Pancreas (tissue), 10 donors: ENCODE data around the gene TIPARP. TPM values are rescaled to one million over a fixed set of nuclear protein-coding genes. Genes with fewer than 3 reads are reported as not detected.
"Not testable (repeated sequence)": the region's sequence is repeated elsewhere in the genome, so short reads cannot be mapped to it uniquely, and the experiment has no call there.

Experiments
- ATAC-seq, 4 donors: fragments of 200-7000 bp; cut with Tn5 transposase; one replicate each; pipeline versions ENCODE4 v1.8.0 to v1.9.1; 2020; ENCODE audit warnings: mild to moderate bottlenecking in 4 of 4, moderate library complexity in 4 of 4
- DNase-seq, 6 donors: peaks; one replicate each; pipeline ENCODE4 v3.0.0-alpha.2; 2020
- FAIRE-seq: peaks from 2 replicates; lab custom pipeline; 2012; peaks lifted over from hg19 to GRCh38; lab: Jason Lieb, UNC
- H3K27ac ChIP-seq, 4 donors: fragments of 200-600 bp; sonication (generic); 1 replicate in 3 of 4; 2 replicates in 1 of 4; pipeline versions ENCODE4 v1.5.0 to v1.8.0; 2020
- H3K27me3 ChIP-seq, 4 donors: fragments of 200-600 bp; one replicate each; pipeline ENCODE4 v1.8.0; 2021
- H3K36me3 ChIP-seq, 3 donors: fragments of 200-600 bp; sonication (generic) in 1 of 3; one replicate each; pipeline versions ENCODE4 v1.5.0 to v1.8.0; 2020 to 2021
- H3K4me1 ChIP-seq, 3 donors: fragments of 200-600 bp; one replicate each; pipeline ENCODE4 v1.8.0; 2021
- H3K4me3 ChIP-seq, 4 donors: fragments of 200-600 bp; sonication (generic) in 2 of 4; one replicate each; pipeline versions ENCODE4 v1.5.0 to v1.8.0; 2020 to 2021
- H3K9me3 ChIP-seq, 4 donors: fragments of 200-600 bp; one replicate each; pipeline ENCODE4 v1.8.0; 2021
- CTCF ChIP-seq, 4 donors: fragments of 200-600 bp; sonication (generic) in 3 of 4; IDR thresholded peaks; one replicate each; pipeline versions ENCODE4 v1.5.0 to v1.8.0; 2021; ENCODE audit warnings: antibody characterized with exemption in 4 of 4
- WGBS, 2 donors: extraction: QIAGEN DNeasy Blood & Tissue Kit; methylation state at CpG; one replicate each; pipeline ENCODE4 v1.1.7; 2013; 5-methylcytosine and 5-hydroxymethylcytosine counted together
- intact Hi-C, 3 donors: fragments of 100-400 bp; cut with DNase I; formaldehyde crosslinking; loops; one replicate each; pipeline versions ENCODE4 v1.11.1 to v1.14.2; 2022
- polyA plus RNA-seq, 2 donors: library from polyadenylated mRNA; stranded (reverse); fragments of 200-250 nt; gene quantifications; one replicate each; pipeline ENCODE4 v1.2.3, GENCODE V29; 2013
- total RNA-seq, 6 donors: library from RNA; stranded (reverse); fragmentation: NEBNext Ultra II Directional in 4 of 6; extraction: Animal tissue kit (Norgen Biotek cat#: 25700) in 4 of 6; gene quantifications; one replicate each; pipeline versions ENCODE4 v1.2.1 to v1.2.4, GENCODE V29; 2021 to 2023
- donor health status: healthy with polysubstance abuse.
- donor health status: DM: no; HTN: no; CAD: no; lungs with moderate emphysema.
- donor health status: DM: no; HTN: no; CAD: no.
- donor health status: control.
- donor health status: control.
- donor health status: Bipolar disorder and iron deficiency.
- donor health status: DM: yes; HTN: yes; CAD: no.
- donor health status: DM: no; HTN: no; CAD: no.
- donor health status: DM: no; HTN: no; CAD: no.
- donor health status: DM: yes; HTN: yes; CAD: no.

Gene TIPARP
- total and polyA plus RNA-seq, 8 donors: 6.0 to 15.0 (median 10.1) TPM

- Histone ChIP-seq H3K4me1 (peaks cover 0 to 14% (median 3%) of the 10 kb centered on the region in 3 donors), H3K36me3 (peaks cover 3 to 22% (median 14%) of the 10 kb centered on the region in 3 donors), H3K27ac (peak overlapping the region in 2 of 4 donors; percentile 24 to 51), H3K4me3 (no peak overlapping the region), H3K27me3 (no peaks in the 10 kb centered on the region), H3K9me3 (no peaks in the 10 kb centered on the region)
- TF ChIP-seq CTCF (IDR thresholded peaks at IDR 0.05): no peak
- WGBS, 2 donors: 50 to 58% methylated on average over 3 of the region's 3 CpGs
- intact Hi-C loops: no loop called here
- ATAC-seq (peak; percentile 57 to 72 (median 60)), DNase-seq (peak in 3 of 6 donors; percentile 14 to 24 (median 23)), FAIRE-seq (no peak)
Observed at GRCh38 chr3:156705761-156706616, 31.6 kb downstream of the TIPARP start.

- ATAC-seq (no peak), DNase-seq (no peak), FAIRE-seq (no peak)
- TF ChIP-seq CTCF (IDR thresholded peaks at IDR 0.05): no peak
- Histone ChIP-seq H3K27me3 (no peaks in the 10 kb centered on the region), H3K36me3 (peaks cover 3 to 22% (median 14%) of the 10 kb centered on the region in 3 donors), H3K4me1 (peaks cover 0 to 17% (median 5%) of the 10 kb centered on the region in 3 donors), H3K4me3 (no peak overlapping the region), H3K9me3 (no peaks in the 10 kb centered on the region), H3K27ac (no peak overlapping the region)
- intact Hi-C loops: no loop called here
- WGBS, 2 donors: 97% methylated on average over 7 of the region's 7 CpGs
Observed at GRCh38 chr3:156707588-156707987, 33.2 kb downstream of the TIPARP start.

GRCh38 chr3:156710429-156710828 lies 36.0 kb downstream of the TIPARP start:
- H3K9me3 ChIP-seq: no peaks in the 10 kb centered on the region
- no peak for DNase-seq
- ATAC-seq: no peak
- peaks cover 0 to 17% (median 5%) of the 10 kb centered on the region in 3 donors for H3K4me1 ChIP-seq
- 13 to 26% methylated on average over 1 of the region's 1 CpG for WGBS, 2 donors
- H3K4me3 ChIP-seq: no peak overlapping the region
- no peak overlapping the region for H3K27ac ChIP-seq
- no peaks in the 10 kb centered on the region for H3K27me3 ChIP-seq
- H3K36me3 ChIP-seq: no peaks in the 10 kb centered on the region
- no peak for FAIRE-seq
- intact Hi-C loops: no loop called here
- TF ChIP-seq CTCF (IDR thresholded peaks at IDR 0.05): no peak

- H3K27ac ChIP-seq: no peak overlapping the region
- H3K27me3 ChIP-seq: no peaks in the 10 kb centered on the region
- no peak for TF ChIP-seq CTCF (IDR thresholded peaks at IDR 0.05)
- FAIRE-seq (no peak), DNase-seq (no peak), ATAC-seq (peak in 2 of 4 donors; percentile 31 to 37)
- peaks cover 0 to 11% (median 5%) of the 10 kb centered on the region in 3 donors for H3K4me1 ChIP-seq
- no peak overlapping the region for H3K4me3 ChIP-seq
- H3K9me3 ChIP-seq: no peaks in the 10 kb centered on the region
- no peaks in the 10 kb centered on the region for H3K36me3 ChIP-seq
- WGBS, 2 donors: 30 to 39% methylated on average over 1 of the region's 1 CpG
- intact Hi-C loops: no loop called here
Observed at GRCh38 chr3:156711113-156711512, 36.7 kb downstream of the TIPARP start.

- intact Hi-C loops, H3K9me3 ChIP-seq, H3K27me3 ChIP-seq, H3K27ac ChIP-seq, H3K4me1 ChIP-seq, DNase-seq, FAIRE-seq, H3K4me3 ChIP-seq, H3K36me3 ChIP-seq: not testable (repeated sequence)
- 98 to 100% methylated on average over 4 of the region's 4 CpGs for WGBS, 2 donors
- peak in 1 of 4 donors; percentile 34 for ATAC-seq
Observed at GRCh38 chr3:156711944-156712343, 37.6 kb downstream of the TIPARP start.
